Vagina (tissue), 2 donors: ENCODE measurements around the gene SLC25A17. TPM values are rescaled to one million over a fixed set of nuclear protein-coding genes. Genes with fewer than 3 reads are reported as not detected.
"Not testable (repeated sequence)": the region's sequence is repeated elsewhere in the genome, so short reads cannot be mapped to it uniquely, and the experiment has no call there.

ENCODE experiments used
- DNase-seq, 2 donors: peaks; one replicate each; pipeline ENCODE4 v3.0.0-alpha.2; 2017; ENCODE audit errors: extremely low spot score in 2 of 2
- H3K27ac ChIP-seq: fragments of 200-600 bp; sonication (generic); one replicate; pipeline ENCODE4 v1.5.1; 2019
- H3K27me3 ChIP-seq: fragments of 200-600 bp; sonication (generic); one replicate; pipeline ENCODE4 v1.5.1; 2019
- H3K36me3 ChIP-seq, 2 donors: fragments of 200-600 bp; sonication (generic); one replicate each; pipeline ENCODE4 v1.5.1; 2017 to 2019
- H3K4me1 ChIP-seq: fragments of 200-600 bp; sonication (generic); one replicate; pipeline ENCODE4 v1.5.1; 2019
- H3K4me3 ChIP-seq, 2 donors: fragments of 200-600 bp; sonication (generic); 1 replicate in 1 of 2; 2 replicates in 1 of 2; pipeline ENCODE4 v1.5.1; 2016 to 2019
- H3K9me3 ChIP-seq: fragments of 200-600 bp; sonication (generic); one replicate; pipeline ENCODE4 v1.5.1; 2019
- POLR2A ChIP-seq, 2 donors: fragments of 450-650 bp; IDR thresholded peaks; one replicate each; pipeline ENCODE4 v1.6.1; 2017; ENCODE audit warnings: antibody characterized with exemption in 2 of 2, mild to moderate bottlenecking in 2 of 2, moderate library complexity in 2 of 2
- POLR2AphosphoS5 ChIP-seq, 2 donors: sonication (generic); formaldehyde crosslinking; IDR thresholded peaks; one replicate each; pipeline ENCODE4 v1.9.0; 2017; ENCODE audit warnings: antibody characterized with exemption in 2 of 2, mild to moderate bottlenecking in 2 of 2, low read depth in 1 of 2; ENCODE audit not compliant: insufficient read depth in 1 of 2
- intact Hi-C: fragments of 100-400 bp; cut with DNase I; formaldehyde crosslinking; loops from one replicate; pipeline ENCODE4 v1.15.1; 2023
- total RNA-seq: library from RNA; depleted of rRNA; stranded (reverse); fragments of >200 nt; gene quantifications from one replicate; pipeline ENCODE4 v1.2.3, GENCODE V29; 2016
- TF ChIP-seq, protein P1 (sequence below), 3 experiments: fragments of 450-650 bp in 2 of 3; fragments of 200-600 bp in 1 of 3; sonication (generic) in 1 of 3; IDR thresholded peaks; one replicate each; pipeline ENCODE4 v1.5.1; 2017 to 2019; ENCODE audit warnings: antibody characterized with exemption in 3 of 3, mild to moderate bottlenecking in 2 of 3, moderate library complexity in 2 of 3

SLC25A17 gene
- total RNA-seq, 1 donor from 2014 or later = 18.4 TPM

DNA sequence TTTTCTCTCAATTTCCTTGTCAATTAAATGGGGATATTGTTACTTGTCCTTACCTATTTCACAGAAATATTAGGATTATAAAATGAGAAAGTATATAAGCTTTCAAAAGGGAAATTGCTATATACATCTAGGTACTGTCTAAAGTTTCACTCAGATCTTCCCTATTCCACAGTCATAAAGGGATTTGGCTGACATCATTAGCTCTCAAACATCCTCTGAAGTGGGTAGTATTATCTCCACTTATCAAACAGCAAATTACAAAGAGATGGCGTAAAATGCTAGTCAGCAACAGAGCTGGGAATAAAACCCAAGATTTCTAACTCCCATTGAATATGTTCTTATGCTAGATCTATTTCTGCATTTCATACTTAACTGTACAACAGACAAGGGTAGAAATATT, 50.9 kb downstream of the SLC25A17 start:
- intact Hi-C loops = no loop called here

DNA sequence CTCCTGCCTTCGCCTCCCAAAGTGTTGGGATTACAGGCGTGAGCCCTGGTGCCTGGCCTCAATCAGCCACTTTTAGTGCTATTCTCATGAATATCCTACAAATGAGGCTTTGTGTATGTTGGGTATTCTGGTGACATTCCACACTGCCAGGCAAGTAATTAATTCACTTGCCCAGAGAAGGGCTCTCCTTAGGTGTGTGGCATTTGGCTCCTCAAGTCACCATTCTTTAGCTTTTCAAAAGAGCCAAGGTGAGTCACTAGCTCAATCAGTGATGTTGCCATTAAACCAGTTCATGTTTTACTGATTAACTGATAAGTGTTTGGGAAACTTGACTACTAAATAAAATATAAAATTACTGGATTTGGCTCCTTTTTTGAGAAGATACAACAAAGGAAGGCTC, 52.2 kb downstream of the SLC25A17 start:
- H3K4me3 ChIP-seq = no peak overlapping the region
- no peak overlapping the region for H3K27ac ChIP-seq
- H3K36me3 ChIP-seq = peaks cover 0 to 27% of the 10 kb centered on the region in 2 donors
- H3K27me3 ChIP-seq = no peaks in the 10 kb centered on the region
- intact Hi-C loops = no loop called here
- TF ChIP-seq, protein P1, sequence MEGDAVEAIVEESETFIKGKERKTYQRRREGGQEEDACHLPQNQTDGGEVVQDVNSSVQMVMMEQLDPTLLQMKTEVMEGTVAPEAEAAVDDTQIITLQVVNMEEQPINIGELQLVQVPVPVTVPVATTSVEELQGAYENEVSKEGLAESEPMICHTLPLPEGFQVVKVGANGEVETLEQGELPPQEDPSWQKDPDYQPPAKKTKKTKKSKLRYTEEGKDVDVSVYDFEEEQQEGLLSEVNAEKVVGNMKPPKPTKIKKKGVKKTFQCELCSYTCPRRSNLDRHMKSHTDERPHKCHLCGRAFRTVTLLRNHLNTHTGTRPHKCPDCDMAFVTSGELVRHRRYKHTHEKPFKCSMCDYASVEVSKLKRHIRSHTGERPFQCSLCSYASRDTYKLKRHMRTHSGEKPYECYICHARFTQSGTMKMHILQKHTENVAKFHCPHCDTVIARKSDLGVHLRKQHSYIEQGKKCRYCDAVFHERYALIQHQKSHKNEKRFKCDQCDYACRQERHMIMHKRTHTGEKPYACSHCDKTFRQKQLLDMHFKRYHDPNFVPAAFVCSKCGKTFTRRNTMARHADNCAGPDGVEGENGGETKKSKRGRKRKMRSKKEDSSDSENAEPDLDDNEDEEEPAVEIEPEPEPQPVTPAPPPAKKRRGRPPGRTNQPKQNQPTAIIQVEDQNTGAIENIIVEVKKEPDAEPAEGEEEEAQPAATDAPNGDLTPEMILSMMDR (IDR thresholded peaks at IDR 0.05) = no peak
- TF ChIP-seq POLR2A (IDR thresholded peaks at IDR 0.05) = no peak
- no peak for TF ChIP-seq POLR2AphosphoS5 (IDR thresholded peaks at IDR 0.05; ENCODE audit: insufficient read depth in 1 of 2, low read depth in 1 of 2)
- no peaks in the 10 kb centered on the region for H3K4me1 ChIP-seq
- no peaks in the 10 kb centered on the region for H3K9me3 ChIP-seq
- no peak for DNase-seq

More for the DNA sequence above, 50.9 kb downstream of the SLC25A17 start:
- Histone ChIP-seq H3K27ac (no peak overlapping the region), H3K36me3 (peaks cover 0 to 36% of the 10 kb centered on the region in 2 donors), H3K4me1 (no peaks in the 10 kb centered on the region), H3K27me3 (no peaks in the 10 kb centered on the region), H3K9me3 (no peaks in the 10 kb centered on the region), H3K4me3 (no peak overlapping the region)
- DNase-seq = no peak
- TF ChIP-seq POLR2A (IDR thresholded peaks at IDR 0.05) = no peak
- TF ChIP-seq POLR2AphosphoS5 (IDR thresholded peaks at IDR 0.05; ENCODE audit: insufficient read depth in 1 of 2, low read depth in 1 of 2) = no peak
- TF ChIP-seq, protein P1 (IDR thresholded peaks at IDR 0.05) = no peak

DNA sequence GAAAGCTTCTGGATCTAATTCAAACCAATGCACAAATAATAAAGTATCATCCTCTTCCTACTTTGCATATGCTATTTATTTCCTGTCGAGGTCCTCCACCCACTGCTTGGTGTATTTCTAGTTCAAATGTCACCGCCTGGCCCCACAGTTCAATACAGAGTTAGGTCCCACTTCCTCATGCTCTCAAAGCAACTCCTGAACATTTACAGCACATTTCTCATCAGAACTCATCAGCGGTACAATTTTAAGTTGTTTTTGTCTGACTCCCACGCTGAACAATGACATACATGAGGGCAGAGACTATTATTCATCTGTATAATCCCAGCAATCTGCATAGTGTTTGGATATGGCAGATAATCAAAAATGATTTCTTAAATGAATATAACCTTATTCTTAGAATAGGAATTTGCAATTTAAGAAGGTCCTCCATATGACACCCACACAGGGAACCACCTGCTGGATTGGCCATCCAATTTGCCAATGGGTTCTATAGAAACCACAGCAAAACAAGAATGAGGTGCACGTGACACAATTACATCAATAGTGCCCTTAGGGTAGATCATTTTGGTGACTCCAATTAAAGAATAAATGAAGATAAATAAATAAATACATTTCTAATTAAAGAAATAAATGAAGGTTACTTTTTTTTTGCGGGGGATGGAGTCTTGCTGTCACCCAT, 54.2 kb downstream of the SLC25A17 start:
- Histone ChIP-seq H3K9me3 (no peaks in the 10 kb centered on the region), H3K4me1 (peaks cover 6% of the 10 kb centered on the region), H3K27ac (no peak overlapping the region), H3K4me3 (no peak overlapping the region), H3K36me3 (peaks cover 0 to 7% of the 10 kb centered on the region in 2 donors), H3K27me3 (no peaks in the 10 kb centered on the region)
- TF ChIP-seq, protein P1 (IDR thresholded peaks at IDR 0.05) = no peak
- no peak for TF ChIP-seq POLR2AphosphoS5 (IDR thresholded peaks at IDR 0.05; ENCODE audit: insufficient read depth in 1 of 2, low read depth in 1 of 2)
- no peak for TF ChIP-seq POLR2A (IDR thresholded peaks at IDR 0.05)
- intact Hi-C loops = loop anchor here (5.0 kb wide), 1 partner anchor 83 kb away; no protein-coding TSS in a partner anchor
- no peak for DNase-seq

DNA sequence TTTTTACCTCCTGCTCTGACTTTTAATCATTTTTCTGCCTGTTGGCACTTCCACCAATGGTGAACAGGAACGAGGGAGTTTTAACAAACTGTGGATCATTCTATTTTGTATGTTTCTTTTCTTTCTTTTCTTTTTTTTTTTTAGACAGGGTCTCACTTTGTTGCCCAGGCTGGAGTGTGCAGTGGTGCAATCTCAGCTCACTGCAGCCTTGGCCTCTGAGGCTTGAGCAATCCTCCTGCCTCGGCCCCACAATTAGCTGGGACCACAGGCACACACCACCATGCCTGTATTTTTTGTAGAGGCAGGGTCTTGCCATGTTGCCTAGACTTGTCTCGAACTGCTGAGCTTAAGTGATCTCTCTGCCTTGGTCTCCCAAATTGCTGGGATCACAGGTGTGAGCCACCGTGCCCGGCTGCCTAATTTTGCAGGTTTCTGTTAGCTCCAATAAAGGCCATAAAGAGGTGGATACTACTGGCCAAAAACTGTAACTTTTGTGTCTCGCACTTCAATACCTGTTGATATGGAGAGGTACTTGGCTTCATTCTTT, 59.8 kb downstream of the SLC25A17 start:
- intact Hi-C loops = no loop called here
- TF ChIP-seq POLR2A (IDR thresholded peaks at IDR 0.05) (no peak), POLR2AphosphoS5 (IDR thresholded peaks at IDR 0.05; ENCODE audit: insufficient read depth in 1 of 2, low read depth in 1 of 2) (no peak)
- TF ChIP-seq, protein P1 (IDR thresholded peaks at IDR 0.05) = no peak
- H3K4me3 ChIP-seq = no peak overlapping the region
- peaks cover 12% of the 10 kb centered on the region for H3K4me1 ChIP-seq
- H3K27me3 ChIP-seq = no peaks in the 10 kb centered on the region
- no peaks in the 10 kb centered on the region for H3K9me3 ChIP-seq
- DNase-seq = no peak
- H3K36me3 ChIP-seq = no peaks in the 10 kb centered on the region
- H3K27ac ChIP-seq = no peak overlapping the region

DNA sequence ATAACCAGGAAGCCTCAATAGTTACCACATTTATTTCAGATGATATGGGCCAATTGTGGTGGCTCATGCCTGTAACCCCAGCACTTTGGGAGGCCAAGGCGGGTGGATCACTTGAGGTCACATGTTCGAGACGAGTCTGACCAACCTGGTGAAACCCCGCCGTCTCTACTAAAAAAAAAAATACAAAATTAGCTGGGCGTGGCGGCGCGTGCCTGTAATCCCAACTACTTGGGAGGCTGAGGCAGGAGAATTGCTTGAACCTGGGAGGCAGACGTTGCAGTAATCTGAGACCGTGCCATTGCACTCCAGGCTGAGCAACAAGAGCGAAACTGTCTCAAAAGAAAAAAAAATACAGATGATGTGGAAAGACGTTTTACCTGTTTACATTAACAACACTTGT, 60.3 kb downstream of the SLC25A17 start:
- H3K27ac ChIP-seq, DNase-seq, H3K4me3 ChIP-seq, H3K36me3 ChIP-seq, H3K9me3 ChIP-seq, intact Hi-C loops, H3K27me3 ChIP-seq: not testable (repeated sequence)
- peaks cover 12% of the 10 kb centered on the region for H3K4me1 ChIP-seq
